Renal cortical epithelial cell (primary cell): Measurements from ENCODE around the gene HID1. TPM values are rescaled to one million over a fixed set of nuclear protein-coding genes. Genes with fewer than 3 reads are reported as not detected.
"Not testable (repeated sequence)": the region's sequence is repeated elsewhere in the genome, so short reads cannot be mapped to it uniquely, and the experiment has no call there.

Experiments
- DNase-seq: peaks from one replicate; pipeline ENCODE4 v3.0.0-alpha.2; 2011; ENCODE audit warnings: low read depth
- total RNA-seq: library from RNA; depleted of rRNA; stranded (reverse); fragments of >200 nt; gene quantifications from 2 replicates; pipeline ENCODE4 v1.2.3, GENCODE V29; 2014

HID1 gene, protein sequence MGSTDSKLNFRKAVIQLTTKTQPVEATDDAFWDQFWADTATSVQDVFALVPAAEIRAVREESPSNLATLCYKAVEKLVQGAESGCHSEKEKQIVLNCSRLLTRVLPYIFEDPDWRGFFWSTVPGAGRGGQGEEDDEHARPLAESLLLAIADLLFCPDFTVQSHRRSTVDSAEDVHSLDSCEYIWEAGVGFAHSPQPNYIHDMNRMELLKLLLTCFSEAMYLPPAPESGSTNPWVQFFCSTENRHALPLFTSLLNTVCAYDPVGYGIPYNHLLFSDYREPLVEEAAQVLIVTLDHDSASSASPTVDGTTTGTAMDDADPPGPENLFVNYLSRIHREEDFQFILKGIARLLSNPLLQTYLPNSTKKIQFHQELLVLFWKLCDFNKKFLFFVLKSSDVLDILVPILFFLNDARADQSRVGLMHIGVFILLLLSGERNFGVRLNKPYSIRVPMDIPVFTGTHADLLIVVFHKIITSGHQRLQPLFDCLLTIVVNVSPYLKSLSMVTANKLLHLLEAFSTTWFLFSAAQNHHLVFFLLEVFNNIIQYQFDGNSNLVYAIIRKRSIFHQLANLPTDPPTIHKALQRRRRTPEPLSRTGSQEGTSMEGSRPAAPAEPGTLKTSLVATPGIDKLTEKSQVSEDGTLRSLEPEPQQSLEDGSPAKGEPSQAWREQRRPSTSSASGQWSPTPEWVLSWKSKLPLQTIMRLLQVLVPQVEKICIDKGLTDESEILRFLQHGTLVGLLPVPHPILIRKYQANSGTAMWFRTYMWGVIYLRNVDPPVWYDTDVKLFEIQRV
- total RNA-seq = 3.9 and 6.9 TPM in 2 replicates

DNA sequence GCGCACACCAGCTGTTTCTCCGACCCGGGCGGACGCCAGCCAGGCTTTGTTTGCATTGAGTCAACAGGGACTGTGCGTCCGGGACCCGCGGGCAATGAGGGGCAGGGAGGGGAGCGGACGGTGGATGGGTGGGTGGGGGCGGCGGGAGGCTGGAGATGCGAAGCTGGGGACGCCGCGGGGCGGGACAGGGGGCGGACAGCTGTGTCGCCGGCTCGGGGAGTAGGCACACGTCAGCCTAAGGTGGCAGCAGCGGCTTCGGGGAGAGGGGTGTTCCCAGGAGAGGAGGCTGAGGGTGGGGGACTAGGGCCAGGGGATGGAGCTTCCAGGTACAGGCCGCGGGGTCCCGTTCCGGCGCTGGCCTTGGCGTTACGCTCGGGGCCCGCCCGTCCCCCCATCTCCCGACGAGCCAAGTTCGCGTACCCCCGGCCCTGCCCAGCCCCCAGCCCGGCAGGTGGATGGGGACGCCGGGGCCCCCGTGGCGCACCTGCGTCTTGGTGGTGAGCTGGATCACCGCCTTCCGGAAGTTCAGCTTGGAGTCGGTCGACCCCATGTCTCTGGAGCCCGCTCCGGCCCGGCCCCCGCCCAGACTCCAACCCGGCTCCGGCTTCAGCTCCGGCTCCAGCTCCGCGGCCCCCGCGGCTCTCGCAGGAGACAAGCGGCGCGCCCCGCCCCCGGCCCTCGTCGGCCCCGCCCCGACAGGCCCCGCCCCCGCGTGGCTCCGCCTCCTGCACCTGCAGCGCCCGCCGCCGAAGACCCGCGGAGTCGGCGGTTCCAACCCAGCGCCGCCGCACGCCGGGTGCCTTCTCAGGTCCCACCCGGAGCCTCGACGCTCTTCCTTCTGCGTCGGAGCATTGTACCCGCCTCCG is at the start of gene HID1:
Gene HID1, minus strand, starts transcription at position 653 of the 866 bp plus-strand sequence. Its CDS starts 103 bp downstream, at position 550.
- DNase-seq = no peak

DNA sequence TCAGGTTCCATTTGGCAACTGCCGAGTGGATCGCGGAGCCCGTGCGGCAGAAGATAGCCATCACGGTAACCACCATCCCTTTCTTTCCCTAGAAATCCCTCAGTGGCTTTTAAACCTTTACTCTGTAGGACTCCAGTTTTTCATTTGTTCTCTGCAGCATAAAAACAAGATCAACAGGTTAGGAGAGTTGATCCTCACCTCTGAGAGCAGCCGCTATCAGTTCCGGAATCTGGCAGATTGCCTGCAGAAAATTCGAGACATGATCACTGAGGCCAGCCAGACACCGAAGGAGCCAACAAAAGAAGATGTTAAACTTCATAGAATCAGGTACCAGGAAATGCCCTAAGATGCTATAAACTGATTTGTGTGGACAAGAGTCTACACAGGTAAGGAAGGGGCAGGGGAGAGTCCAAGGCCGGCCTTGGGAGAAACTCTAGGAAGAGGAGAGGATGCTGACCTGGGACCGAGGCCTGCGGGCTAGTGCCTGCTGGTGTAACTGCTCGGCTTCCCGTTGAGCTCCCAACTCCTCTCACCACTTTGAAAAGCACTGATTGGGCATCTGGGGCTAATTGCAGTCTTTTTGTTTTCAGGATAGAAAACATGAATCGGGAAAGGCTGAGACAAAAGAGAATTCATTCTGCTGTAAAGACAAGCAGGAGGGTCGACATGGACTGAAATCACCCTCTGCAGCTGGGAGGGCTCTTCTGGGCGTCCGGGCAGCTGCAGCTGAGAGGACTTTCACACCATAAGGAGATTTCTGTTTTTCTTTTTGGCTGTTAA is 48.0 kb upstream of the HID1 start:
- no peak for DNase-seq

DNA sequence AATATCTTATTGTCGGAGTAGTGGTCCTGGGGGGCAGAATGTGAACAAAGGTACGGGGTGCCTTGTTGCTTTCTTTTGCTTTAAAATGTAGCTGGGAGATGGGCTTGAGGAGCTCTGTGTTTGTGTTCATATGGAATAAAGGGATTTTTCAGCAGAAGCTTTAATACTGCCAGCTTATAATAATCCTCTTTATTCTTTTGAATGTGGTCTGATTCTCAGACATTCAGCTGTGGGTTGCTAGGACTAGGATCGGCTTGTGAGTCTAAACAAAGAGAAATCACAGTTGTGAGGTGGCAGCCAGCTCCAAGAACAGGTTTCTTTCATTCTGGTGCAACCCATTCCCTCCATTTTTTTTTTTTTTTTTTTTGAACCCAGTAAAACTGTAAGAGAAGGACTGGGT is 47.2 kb upstream of the HID1 start:
- no peak for DNase-seq

DNA sequence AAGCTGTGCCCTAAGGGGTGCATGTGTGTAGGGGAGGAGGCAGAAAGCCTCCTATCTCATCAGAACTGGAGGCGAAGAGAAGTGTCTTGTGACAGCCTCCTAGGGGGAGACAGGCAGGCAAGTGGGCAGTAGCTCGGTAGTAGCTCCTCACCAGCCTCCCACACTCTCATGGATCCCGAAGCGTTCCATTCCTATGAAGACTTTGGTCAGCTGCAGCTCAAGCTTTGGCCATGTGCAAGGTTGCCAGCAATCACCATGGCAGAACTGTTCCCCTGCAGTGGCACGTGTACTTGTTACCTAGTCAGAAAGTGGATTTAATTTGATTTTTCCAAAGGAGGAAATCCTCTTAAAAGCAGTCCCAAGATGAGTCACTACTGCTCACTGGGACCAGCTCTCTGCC is 46.6 kb upstream of the HID1 start:
- no peak for DNase-seq

DNA sequence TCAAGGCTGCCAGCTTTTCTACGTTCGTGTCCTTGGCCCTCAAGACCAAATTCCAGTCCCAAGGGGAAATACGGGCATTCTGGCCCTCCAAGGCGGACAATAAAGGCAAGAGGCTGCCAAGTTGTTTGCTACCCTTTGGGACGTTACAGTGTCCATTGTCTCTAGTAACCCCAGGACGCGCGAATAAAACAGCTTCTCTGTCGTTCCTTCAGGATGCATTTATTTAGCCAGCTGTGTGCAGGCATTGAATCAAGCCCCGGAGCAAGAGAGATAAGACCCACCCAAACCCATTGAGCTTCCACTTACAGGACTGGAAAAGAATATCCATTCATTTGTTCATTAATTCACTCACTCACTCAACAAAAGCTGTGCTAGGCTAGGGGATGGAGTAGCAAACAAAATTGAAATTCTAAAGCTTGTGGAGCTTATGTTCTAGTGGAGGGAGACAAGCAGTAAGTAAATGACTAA is 40.6 kb upstream of the HID1 start:
- DNase-seq = no peak

DNA sequence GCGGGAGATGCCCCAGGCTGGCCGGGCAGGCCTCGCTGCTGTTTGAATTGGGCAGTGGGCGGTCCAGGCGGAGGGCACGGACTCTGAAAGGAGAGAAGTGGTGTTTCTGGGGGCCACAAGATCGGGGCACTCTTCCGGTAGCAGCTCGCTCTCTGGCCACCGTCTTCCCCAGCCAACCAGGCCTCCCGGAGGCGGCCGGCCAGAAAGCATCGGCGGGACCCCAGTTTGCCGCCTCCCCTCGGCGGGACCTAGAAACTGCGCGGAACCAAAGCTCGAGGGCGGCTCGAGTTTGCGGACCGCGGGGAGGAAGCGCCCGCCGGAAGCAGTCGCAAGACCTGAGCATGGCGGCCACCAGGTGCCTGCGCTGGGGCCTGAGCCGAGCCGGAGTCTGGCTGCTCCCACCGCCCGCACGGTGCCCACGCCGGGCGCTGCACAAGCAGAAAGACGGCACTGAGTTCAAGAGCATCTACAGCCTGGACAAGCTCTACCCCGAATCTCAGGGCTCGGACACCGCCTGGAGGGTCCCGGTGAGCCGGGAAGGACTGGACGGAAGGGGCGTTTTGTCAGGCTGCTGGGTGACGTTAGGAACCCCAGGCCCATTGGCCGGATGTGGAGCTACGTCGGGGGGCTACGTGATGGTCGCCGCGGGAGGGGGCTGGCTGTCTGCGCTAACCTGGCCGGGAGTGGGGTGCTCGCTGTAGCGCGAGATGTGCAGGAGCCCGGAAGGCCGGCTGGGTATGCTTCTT is 40.0 kb upstream of the HID1 start, which contains the start of gene MRPL58:
Gene MRPL58, plus strand, starts transcription at position 325 of the 746 bp plus-strand sequence. Its CDS starts 17 bp downstream, at position 342.
- DNase-seq = peak; percentile 54

DNA sequence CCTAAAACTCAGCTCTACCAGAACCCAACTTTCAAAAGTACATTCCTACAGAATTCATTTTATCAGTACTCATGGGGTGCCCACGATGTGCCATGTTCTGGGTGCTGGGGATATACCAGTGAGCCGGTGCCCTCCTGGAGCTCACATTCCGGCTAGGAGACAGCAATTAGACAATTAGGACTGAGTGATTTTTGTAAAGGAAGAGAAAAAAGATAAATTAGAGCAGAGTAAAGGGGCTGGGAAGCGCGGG is 39.5 kb upstream of the HID1 start:
- no peak for DNase-seq

DNA sequence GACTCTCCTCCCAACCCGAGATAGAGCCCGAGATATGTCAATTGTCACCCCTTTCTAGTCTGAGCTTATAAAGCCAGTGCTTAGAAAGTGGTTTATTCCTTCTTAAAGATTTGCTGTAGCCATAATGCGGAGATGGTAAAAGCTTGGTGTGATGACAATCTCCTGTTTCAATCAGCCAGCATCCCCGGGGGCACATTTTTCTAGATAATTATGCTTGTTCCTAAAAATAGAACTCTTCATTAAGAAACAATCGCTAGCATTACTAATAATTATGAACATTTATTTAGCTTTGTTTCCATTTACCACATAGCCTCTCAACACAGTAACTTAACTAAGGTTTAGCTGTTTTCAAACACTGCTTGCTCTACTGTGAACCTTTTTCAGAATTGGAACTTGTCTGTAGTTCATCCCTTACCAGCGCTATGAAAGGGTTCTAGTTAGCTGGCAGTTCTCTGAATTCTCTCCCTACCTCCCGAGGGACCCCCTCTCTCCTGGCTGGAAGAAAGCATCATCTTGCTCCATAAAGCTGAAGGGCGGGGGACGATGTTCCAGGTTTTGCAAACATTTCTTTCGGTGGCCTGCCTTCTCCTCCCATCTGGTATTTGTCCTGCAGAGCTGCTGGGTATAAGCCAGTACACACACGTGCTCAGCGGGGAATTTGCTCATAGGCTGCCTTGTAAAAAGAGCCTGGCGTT is 39.0 kb upstream of the HID1 start:
- DNase-seq = no peak

DNA sequence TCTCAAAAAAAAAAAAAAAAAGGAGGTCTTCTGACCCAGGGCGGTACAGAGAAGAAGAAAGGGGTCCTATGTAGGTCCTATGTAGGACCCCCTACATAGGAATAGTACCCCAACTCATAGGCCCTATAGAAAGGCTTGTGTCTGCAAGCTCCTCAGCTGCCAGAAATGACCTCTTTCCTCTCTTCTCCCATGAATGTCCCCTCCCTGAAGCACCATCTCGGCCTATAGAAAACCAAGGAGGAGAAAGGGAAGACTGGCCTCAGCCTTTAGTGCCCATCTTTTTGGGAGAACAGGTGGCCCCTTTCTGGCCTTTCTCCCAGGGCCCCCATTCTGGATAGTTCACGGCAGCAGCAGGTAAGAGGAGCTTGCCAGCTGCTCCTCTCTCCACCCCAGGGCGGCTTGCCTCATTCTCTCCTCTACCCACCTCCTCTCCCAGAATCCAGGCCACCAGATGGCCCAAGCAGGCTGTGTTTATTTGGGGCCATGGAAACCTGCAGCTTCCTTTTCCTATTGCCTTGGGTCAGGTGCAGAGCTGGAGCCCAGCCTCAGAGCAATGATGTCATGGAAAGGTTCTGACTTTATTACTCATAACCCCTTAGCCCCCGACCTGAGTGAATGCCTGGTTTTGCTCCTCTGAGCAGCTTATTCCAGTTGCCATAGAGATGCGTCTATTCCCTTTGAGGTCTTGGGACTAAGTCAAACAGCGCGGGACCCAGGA is 38.3 kb upstream of the HID1 start:
- peak; percentile 74 for DNase-seq

DNA sequence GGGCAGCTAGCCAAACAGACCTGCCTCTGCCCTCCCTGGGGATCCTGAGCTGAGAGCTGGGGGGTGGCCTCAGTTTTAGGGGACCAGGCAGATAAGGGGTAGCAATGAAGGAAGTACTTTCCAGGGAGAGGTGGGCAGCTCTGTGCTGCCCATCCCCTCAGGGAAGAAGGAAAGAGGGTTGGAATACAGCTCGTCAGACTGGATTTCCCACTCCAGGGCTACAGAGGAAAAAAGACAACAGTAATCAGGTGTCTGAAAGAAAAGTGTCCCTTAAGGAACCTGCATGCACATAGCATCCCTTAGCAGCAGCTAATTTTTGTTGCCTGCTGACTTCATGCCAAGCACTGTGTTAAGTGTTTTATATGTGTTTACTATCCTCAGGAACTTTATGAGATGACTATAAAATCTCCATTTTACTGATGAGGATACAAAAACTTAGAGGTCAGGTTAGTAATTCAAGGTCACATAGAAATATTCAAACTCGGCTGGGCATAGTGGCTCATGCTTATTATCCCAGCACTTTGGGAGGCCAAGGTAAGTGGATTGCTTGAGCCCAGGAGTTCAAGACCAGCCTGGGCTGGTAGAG is 36.7 kb upstream of the HID1 start:
- no peak for DNase-seq

DNA sequence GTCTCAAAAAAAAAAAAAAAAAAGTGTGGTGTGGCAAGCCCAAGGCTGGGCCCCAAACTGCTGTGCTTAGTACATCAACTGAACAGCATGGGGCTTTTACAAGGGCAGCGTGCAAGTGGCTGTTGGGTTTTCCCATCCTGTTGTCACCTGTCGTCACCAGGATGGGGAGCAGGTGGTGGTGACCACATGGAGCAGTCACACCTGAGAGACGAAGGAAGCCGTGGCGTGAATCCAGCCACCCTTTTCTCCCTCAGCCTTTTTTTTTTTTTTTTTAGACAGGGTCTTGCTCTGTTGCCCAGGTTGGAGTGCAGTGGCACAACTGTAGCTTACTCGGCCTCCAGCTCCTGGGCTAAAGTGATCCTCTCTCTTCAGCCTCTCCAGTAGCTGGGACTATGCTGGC is 35.8 kb upstream of the HID1 start:
- DNase-seq = no peak

DNA sequence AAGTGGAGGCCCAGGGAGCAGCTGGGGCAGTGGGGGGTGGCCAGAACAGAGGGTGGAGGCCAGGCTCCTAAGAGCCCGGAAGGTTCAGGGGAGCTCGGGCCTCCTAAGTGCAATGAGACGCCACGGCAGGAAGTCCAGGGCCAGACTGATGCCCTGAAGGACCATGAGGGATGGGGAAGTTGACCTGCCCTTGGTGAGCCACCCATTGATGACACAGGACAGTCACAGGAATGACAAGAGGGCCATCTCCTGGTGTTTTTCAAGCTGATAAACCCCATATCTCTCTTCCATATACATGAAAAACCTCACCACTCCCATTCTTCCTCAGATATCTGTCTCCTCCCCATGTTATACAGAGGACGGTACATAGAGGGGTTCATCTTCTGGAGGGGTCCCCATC is 34.1 kb upstream of the HID1 start:
- no peak for DNase-seq

DNA sequence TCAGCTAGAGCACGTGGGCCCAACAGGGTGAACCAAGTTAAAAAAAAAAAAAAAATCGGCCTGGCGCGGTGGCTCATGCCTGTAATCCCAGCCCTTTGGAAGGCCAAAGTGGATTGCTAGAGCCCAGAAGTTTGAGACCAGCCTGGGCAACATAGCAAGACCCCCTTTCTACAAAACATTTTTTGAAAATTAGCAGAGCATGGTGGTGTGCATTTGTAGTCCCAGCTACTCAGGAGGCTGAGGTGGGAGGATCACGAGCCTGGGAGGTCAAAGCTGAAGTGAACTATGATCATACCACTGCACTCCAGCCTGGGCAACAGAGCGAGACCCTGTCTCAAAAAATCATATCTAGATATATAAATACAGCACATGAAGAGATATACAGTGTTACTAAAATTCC is 33.5 kb upstream of the HID1 start:
- not testable (repeated sequence) for DNase-seq

DNA sequence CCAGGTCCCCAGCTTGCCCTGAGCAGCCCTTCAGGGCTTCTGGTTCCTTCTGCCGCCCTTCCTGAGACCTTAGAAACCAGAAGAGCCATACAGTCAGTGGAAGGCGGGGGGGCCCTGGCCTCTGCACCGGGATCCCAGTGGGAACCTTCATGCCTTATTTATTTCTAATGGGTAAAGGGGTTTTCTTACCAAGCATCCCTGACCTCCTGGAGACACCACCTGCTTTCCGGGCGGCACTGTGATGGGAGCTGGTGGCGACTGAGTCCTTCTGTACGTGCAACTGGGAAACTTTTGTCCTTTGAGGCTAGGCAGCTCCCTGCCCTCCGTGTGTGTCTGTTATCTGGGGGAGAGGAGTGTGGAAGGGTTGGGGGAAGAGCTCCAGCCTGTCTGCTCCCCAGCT is 32.7 kb upstream of the HID1 start:
- no peak for DNase-seq

DNA sequence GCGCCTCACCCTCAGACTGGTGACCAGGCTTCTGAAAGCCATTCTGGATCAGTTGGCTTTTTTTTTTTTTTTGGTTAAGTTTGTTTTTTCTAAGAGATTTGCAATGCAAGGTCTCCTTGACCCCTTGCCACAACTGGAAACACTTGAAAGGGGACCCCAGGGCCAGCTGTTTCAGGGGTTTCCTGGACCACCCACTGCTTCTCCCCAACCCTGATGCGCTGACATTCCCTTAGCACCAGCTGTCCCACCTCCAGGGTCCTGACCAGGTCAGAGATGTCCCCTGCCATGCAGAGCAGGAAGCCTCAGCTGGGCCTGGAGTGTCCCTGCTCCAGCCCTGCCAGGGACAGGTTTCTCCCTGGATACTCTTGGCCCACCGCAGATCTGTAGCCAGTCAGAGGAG is 31.8 kb upstream of the HID1 start:
- no peak for DNase-seq

DNA sequence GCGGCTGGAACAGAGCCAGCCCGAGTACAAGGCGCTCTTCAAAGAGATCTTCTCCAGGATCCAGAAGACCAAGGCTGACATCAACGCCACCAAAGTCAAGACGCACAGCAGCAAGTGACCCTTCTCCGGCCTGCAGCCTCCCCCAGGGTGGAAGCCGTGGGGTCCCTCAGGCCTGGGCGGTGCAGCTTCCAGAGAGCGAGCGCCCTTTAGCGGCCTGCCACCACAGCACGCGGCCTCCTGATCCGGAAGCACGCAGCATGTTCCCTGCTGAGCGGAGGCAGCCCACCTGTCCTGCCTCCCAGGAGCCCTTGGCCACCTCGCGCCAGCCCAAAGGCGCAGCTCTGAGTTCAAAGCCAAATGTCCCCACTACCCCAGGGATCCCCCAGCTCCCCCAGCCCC is 31.4 kb upstream of the HID1 start:
- no peak for DNase-seq

DNA sequence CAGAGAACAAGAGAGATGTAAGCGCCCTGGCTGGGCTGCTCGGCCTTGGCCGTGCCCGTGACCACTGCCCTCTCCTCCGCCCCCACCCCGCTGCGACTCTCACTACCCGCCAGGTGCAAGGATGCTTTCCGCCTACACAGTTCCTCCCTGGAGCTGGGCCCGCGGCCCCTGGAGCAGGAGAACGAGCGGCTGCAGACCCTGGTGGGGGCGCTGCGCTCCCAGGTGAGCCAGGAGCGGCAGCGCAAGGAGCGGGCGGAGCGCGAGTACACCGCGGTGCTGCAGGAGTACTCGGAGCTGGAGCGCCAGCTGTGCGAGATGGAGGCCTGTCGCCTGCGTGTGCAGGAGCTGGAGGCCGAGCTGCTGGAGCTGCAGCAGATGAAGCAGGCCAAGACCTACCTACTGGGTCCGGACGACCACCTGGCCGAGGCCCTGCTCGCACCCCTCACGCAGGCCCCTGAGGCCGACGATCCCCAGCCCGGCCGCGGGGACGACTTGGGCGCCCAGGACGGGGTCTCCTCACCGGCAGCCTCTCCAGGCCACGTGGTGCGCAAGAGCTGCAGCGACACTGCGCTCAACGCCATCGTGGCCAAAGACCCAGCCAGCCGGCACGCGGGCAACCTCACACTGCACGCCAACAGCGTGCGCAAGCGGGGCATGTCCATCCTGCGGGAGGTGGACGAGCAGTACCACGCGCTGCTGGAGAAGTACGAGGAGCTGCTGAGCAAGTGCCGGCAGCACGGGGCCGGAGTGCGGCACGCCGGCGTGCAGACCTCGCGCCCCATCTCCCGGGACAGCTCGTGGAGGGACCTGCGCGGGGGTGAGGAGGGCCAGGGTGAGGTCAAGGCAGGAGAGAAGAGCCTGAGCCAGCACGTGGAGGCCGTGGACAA is 30.8 kb upstream of the HID1 start:
- DNase-seq = no peak
